Anterior cingulate cortex (tissue), 58 donors: ENCODE results near the gene ZNRF4.
"Not testable (repeated sequence)": the region's sequence is repeated elsewhere in the genome, so short reads cannot be mapped to it uniquely, and the experiment has no call there.

ENCODE experiments used
- DNase-seq, 58 donors: peaks; one replicate each; lab custom pipeline; 2025; lab: John Stamatoyannopoulos, UW

Gene ZNRF4

GRCh38 chr19:5466814-5467291, 11.6 kb downstream of the ZNRF4 start:
- peak in 18 of 58 donors; percentile 3 to 50 (median 22) for DNase-seq

- no peak for DNase-seq
Observed at GRCh38 chr19:5470264-5470671, 15.1 kb downstream of the ZNRF4 start.

GRCh38 chr19:5472286-5472685, 17.1 kb downstream of the ZNRF4 start:
- no peak for DNase-seq

GRCh38 chr19:5473646-5474045, 18.4 kb downstream of the ZNRF4 start:
- DNase-seq = no peak

GRCh38 chr19:5477451-5478215, 22.4 kb downstream of the ZNRF4 start:
- DNase-seq = no peak

GRCh38 chr19:5478241-5478924, 23.2 kb downstream of the ZNRF4 start:
- DNase-seq = peak in 6 of 58 donors; percentile 1 to 18 (median 6)

GRCh38 chr19:5478925-5479588, 23.8 kb downstream of the ZNRF4 start:
- DNase-seq = no peak

- DNase-seq = no peak
Observed at GRCh38 chr19:5479958-5480357, 24.7 kb downstream of the ZNRF4 start.

- DNase-seq = peak in 1 of 58 donors; percentile 4
Observed at GRCh38 chr19:5480427-5480836, 25.2 kb downstream of the ZNRF4 start.

GRCh38 chr19:5481957-5482356, 26.7 kb downstream of the ZNRF4 start:
- no peak for DNase-seq

- DNase-seq = peak in 13 of 58 donors; percentile 2 to 35 (median 9)
Observed at GRCh38 chr19:5484398-5485285, 29.4 kb downstream of the ZNRF4 start.

- no peak for DNase-seq
Observed at GRCh38 chr19:5485286-5485636, 30.0 kb downstream of the ZNRF4 start.

GRCh38 chr19:5485658-5486057, 30.4 kb downstream of the ZNRF4 start:
- not testable (repeated sequence) for DNase-seq

GRCh38 chr19:5487222-5487621, 32.0 kb downstream of the ZNRF4 start:
- DNase-seq = no peak

GRCh38 chr19:5489551-5489950, 34.3 kb downstream of the ZNRF4 start:
- no peak for DNase-seq

GRCh38 chr19:5491565-5491964, 36.3 kb downstream of the ZNRF4 start:
- no peak for DNase-seq

- DNase-seq = no peak
Observed at GRCh38 chr19:5492281-5492634, 37.0 kb downstream of the ZNRF4 start.

- no peak for DNase-seq
Observed at GRCh38 chr19:5492635-5493409, 37.6 kb downstream of the ZNRF4 start.

GRCh38 chr19:5494773-5495172, 39.6 kb downstream of the ZNRF4 start:
- peak in 1 of 58 donors; percentile 3 for DNase-seq

GRCh38 chr19:5495792-5496191, 40.6 kb downstream of the ZNRF4 start:
- no peak for DNase-seq
